CD4-positive, alpha-beta T cell treated with Interferon alpha-2 for 1 hour (primary cell): ENCODE results near the gene PIK3CG.
"Not testable (repeated sequence)": the region's sequence is repeated elsewhere in the genome, so short reads cannot be mapped to it uniquely, and the experiment has no call there.

Experiments
- DNase-seq, 2 donors: peaks; one replicate each; pipeline ENCODE4 v3.0.0-alpha.2; 2020 to 2022

The PIK3CG gene

DNA sequence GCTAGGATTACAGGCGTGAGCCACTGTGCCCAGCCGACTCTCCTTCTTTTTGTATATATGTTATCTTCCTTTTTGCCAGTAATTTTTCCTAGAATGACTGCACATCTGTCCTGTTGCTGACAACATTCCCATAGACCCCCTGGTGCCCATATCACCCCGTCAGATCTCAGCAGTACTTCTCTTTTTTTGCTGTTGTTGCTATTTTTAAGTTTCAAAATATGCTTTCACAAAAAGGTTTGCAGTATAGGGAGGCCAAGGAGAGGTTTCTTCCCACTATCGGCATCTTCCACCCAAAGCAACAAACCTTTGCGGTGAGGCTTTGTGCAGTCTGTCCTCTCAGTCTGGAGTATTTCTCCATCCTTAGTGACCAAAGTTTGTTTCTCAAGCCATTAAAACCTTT is 23.1 kb downstream of the PIK3CG start:
- no peak for DNase-seq

DNA sequence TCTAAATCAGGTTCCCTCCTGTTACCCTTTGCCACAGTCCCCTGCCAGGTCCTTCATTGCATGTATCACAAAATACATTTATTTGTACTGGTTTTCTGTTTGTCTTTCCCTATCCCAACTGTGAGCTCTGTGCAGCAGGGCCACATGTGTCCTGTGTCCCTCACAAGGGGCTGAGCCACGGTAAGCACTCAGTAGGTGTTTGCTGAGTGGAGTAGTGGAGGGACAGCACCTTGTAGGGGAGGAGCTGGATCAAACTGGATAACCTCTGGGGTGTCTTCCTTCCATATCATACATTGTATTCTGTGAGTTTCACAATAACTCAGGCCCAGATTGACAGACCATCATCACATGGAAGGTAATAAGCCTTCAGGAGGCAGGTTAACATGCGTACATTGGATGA is 25.9 kb downstream of the PIK3CG start:
- no peak for DNase-seq

DNA sequence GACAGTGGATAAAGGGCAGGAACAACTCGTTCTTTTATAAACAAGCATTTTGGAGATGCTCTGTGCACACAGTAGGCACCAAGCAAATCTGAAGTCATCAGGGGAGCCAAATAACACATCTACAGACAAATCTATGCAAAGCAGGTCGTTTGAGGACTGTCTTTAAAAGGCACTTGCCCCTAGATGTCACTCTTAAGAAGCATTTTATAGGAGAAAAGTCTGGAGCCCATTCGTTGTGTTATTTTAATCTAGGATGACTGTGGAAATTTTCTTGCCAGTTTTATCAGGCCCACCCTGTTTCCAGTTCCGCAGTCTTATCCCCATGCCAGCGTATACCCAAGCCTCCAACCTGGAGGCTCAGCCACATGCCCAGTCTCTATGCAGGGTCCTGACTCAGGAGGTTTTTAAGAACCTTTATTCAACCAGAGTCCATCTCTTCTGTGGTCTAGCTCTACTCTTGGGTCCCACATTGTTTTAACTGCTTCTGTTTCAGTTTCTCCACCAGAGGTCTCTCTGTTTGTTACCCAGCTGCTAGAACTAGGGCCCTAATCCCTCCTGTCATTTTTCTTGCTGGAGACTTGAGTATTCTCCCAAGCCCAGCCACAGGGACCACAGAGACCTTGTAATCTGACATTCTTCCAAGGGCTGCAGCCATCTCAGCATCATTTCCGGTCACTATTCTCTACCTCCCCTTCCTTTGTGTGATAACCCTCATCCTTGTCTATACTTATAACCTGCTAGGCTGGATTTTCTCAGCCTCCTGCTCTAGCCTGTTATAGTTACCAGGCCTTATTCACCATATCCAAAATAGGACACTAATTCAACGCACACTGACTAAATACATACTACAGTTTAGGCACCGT is 26.7 kb downstream of the PIK3CG start:
- DNase-seq = no peak

DNA sequence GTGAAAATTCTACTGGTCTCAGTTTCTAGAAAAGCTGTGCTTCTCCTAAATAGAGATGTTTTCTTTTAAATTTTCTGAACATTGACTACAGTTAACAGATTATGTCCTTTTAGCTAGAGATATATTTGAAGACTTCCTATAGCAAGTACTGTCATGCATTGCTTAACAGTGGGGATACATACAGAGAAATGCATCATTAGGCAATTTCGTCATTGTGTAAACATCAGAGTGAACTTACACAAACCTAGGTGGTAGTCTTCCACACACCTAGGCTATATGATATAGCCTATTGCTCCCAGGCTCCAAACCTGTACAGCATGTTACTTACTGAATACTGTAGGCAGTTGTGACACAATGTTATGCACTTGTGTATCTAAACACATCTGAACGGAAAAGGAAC is 28.5 kb downstream of the PIK3CG start:
- DNase-seq = no peak

DNA sequence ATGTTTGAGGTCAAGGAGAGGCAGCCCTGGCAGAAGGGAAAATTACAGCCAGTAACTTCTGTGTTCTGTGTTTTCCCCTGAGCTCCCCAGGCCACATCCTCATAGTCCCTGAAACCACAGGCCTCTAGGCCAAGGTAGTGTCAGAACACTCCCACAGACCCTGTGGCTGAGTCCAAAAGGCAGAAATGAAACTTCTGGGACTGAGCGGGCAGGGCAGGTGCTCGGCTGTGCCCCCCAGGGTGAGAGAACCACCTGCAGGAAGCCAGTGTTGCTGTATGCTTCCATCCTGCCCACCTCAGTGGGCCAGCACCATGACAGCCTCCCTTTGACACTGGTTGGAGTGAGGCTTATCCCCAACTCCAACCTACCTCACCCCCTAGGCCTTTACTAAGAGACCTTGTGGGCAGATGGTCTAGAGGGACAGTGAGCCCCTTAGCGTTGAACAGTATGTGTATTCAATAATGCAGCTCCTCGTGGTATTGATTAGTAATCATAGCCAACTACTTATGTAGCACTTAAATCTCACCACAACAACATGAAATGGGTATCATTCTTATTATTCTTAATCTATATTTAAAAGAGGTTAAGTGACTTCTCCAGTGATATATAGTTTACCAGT is 30.3 kb downstream of the PIK3CG start:
- DNase-seq = peak; percentile 14 to 15

DNA sequence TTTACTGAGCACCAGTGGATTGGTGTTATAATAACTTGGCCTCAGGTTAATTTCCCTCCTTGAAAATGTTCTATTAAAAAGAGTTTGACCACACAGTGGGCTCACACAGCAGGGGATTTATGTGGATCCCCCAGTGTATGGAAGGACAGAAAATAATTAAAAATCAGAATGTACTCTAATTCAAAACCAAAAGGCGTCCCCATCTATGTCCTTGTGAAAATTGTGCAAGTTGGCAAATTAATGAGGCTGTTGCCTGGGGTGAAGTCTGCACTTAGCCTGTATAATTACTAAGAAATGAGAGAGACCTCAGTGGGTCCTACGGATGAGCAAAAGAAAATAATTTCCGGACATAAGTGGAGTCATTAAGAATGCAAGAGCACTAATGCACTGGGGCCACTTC is 31.1 kb downstream of the PIK3CG start:
- DNase-seq = no peak

DNA sequence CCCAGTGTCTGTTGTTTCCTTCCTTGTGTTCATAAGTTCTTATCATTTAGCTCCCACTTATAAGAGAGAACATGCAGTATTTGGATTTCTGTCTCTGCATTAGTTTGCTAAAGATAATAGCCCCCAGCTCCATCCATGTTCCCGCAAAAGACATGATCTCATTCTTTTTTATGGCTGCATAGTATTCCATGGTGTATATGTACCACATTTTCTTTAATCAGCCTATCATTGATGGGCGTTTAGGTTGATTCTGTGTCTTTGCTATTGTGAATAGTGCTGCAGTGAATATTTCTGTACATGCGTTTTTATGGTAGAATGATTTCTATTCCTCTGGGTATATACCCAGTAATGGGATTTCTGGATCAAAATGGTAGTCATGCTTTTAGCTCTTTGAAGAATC is 32.5 kb downstream of the PIK3CG start:
- not testable (repeated sequence) for DNase-seq

DNA sequence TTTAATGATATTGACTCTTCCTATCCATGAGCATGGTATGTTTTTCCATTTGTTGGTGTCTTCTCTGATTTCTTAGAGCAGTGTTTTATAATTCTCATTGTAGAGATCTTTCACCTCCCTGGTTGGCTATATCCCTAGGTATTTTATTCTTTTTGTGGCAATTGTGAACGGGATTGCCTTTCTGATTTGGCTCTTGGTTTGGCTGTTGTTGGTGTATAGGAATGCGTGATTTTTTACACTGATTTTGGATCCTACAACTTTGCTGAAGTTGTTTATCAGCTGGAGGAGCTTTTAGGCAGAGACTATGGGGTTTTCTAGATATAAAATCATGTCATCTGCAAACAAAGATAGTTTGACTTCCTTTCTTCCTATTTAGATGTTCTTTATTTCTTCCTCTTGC is 33.9 kb downstream of the PIK3CG start:
- DNase-seq = not testable (repeated sequence)

DNA sequence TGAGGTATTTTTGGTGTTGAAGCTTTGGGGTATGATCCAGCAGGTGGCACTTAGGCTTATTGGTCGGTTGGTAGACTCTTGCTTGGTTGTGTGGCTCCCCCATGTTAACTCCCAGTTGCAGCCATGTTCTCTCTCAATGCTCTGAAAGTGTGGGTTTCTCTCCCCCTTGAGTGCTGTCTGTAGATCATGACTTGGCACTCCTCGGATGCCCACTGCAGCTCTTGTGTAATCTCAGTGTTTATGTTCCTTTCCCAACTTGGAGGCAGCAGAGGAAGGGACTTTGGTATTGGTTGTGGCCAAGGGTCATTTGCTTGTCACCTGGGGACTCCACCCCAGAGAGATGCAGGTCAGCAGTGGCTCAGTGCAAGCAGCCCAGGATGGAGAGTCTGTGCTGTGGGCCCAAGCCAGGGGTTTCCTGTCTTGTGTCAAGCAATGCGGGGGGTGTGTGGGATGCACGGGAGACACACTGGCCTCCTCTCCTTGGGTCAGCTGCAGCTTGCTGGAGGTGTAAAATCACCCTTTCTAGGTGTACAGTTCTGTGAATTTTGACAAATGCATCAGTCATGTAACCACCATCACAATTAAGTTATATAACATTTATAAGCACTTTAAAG is 36.9 kb downstream of the PIK3CG start:
- DNase-seq = no peak

DNA sequence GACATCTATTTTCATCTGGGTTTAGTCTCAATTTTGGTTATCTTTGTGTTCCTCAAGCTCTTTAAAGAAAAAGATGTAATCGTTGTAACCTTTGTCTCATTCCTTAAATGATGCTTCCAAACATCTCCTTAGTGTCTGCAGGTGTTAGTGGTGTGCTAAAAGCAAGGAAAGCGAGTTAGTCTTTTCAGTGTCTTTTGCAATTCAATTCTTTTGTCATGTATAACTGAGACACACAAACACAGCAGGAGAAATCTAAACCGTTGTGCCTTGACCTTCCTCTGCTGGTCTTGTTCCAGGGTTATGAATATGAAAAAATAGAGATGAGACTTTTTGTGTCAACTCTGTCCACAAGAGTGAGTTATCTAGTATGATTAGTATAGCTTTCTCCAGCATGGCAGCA is 40.7 kb downstream of the PIK3CG start:
- no peak for DNase-seq

DNA sequence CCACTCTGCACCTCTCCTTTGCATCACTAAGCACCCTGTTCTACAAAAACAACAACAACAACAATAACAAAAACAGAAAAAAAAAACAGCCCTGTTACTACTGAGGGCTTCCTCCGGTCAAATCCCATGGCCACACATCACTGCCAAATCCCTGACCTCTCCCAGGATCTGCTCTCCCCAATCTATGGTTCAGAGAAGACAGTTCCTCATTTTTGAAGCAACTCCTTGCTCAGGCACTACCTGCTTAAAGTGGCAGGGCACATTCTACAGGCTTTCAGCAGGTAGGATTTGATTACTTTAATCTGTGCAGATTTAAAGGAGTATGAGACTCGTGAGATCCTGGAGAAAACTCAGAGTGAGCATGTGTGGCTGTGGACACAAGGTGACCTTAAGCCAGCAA is 46.9 kb downstream of the PIK3CG start:
- no peak for DNase-seq

DNA sequence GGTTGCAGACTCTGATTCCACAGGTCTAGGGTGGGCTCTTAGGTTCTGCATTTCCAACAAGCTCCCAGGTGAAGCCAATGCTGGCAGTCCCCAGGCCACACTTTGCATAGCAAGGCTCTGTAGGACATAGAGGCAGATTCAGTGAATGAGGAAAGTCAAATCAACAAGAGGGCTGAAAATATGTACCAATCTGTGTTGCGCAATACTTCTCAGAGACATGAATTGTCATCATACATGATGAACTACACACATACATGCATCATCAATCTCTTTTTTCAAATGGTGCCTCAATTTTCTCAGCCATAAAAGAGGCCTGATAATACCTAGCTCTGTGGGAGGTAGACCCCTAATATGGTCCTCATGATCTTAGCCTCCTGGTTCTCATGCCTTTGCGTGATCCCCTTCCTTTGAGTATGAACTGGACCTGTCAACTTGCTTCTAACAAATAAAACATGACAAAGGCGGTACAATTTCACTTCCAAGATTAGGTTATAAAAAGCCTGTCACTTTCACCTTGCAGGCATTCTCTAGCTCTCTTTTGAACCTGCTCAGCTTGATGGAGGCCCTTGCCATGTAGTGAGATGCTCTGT is 49.0 kb downstream of the PIK3CG start:
- DNase-seq = no peak

DNA sequence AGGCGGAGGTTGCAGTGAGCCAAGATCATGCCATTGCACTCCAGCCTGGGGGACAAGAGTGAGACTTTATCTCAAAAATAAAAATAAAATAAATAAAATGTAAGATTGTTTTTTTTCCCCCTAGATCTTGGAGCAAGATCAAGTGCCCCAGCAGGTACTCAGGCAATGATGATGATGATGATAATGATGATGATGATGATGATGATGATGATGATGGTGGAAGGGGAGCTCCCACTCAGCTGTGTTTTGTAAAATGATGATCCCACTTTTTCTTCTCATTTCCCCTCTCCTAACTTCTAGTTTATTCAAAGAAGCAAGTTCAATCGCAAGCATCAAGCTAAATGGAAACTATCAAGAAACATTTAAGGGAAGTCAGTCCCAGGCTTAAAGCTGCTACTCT is 50.3 kb downstream of the PIK3CG start:
- no peak for DNase-seq

DNA sequence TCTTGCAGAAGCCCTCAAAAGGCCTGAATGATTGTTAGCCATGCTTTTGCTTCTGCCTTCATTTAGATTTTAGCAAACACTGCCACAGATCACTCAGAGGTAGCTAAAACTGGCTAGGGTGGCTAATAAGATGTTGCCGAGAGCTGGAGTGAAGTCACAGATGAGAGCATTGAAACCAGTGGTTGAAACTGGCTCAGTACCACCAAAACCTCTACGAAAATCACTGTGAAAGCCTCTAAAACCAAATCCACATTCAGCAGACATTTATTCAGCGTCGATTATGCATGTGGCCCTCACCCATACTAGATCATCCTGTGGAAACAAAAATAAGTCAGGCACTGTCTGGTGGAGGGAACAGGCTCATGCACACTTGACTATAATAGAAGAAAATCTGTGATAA is 50.8 kb downstream of the PIK3CG start:
- no peak for DNase-seq

DNA sequence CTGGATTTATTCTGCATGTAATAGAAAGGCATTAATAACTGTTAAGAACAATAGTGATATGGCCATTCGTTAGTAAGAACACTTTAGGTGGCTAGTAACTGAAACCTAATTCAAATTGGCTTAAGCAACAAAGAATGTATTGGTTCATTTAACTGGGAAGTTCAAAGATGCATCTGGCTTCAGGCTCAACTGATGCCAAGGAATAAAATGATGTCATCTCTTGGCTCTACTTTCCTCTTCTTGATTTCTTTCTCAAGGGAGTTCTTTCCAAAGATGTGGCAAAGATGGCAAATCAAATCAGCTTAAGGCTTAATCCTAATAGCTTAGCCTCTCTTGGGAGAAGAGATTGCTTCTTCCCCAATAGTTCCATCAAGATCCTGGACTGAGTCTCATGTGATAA is 51.6 kb downstream of the PIK3CG start:
- no peak for DNase-seq

DNA sequence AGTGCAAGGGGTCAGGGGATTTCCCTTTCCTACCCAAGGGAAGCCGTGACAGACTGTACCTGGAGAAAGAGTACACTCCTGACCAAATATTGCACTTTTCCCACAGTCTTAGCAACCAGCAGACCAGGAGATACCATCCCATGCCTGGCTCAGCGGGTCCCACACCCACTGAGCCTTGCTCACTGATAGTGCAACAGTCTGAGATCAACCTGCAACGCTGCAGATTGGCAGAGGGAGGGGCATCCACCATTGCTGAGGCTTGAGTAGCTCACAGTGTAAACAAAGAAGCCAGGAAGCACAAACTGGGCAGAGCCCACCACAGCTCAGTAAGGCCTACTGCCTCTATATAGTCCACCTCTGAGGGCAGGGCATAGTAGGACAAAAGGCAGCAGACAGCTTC is 53.9 kb downstream of the PIK3CG start:
- no peak for DNase-seq

DNA sequence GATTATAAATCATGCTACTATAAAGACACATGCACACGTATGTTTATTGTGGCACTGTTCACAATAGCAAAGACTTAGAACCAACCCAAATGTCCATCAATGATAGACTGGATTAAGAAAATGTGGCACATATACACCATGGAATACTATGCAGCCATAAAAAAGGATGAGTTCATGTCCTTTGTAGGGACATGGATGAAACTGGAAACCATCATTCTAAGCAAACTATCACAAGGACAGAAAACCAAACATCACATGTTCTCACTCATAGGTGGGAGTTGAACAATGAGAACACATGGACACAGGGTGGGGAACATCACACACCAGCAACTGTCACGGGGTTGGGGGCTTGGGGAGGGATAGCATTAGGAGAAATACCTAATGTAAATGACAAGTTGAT is 59.4 kb downstream of the PIK3CG start:
- DNase-seq = not testable (repeated sequence)

DNA sequence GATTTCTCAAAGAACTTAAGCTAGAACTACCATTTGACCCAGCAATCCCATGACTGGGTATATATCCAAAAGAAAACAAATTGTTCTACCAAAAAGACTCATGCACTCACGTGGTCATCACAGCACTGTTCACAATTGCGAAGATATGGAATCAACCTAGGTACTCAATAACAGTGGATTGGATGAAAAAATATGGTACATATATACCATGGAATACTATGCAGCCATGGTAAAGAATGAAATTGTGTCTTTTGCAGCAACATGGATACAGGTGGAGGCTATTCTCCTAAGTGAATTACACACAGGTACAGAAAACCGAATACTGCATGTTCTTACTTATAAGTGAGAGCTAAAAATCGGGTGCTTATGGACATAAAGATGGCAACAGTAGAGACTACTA is 61.8 kb downstream of the PIK3CG start:
- DNase-seq = no peak

DNA sequence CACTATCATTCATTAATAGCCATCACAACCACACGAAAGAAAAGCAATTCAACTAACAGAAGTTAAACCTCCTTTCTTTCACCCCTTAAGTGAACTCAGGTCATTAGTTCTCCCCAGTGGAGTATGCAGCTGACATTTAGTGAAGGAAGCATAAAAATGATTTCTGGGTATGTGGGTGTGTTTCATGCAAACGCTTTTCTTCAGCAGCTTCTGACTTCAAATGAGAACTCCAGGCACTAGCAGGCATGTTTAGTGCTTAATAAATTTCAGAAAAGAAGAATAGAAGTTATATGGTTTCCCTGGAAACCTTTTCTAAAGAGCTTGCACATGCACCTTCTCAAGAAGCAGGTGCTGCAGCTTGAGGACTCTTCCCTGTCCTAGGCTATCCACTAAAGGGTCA is 62.5 kb downstream of the PIK3CG start:
- no peak for DNase-seq

DNA sequence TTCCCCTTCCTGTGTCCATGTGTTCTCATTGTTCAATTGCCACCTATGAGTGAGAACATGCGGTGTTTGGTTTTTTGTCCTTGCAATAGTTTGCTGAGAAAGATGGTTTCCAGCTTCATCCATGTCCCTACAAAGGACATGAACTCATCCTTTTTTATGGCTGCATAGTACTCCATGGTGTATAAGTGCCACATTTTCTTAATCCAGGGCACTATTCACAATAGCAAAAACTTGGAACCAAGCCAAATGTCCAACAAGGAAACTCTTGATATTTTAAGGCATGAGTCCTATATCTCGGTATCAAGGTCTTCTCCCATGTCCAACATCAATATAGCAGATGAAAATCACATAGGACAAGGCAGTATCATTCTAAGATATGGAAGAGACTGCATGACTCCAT is 64.5 kb downstream of the PIK3CG start:
- DNase-seq = not testable (repeated sequence)

DNA sequence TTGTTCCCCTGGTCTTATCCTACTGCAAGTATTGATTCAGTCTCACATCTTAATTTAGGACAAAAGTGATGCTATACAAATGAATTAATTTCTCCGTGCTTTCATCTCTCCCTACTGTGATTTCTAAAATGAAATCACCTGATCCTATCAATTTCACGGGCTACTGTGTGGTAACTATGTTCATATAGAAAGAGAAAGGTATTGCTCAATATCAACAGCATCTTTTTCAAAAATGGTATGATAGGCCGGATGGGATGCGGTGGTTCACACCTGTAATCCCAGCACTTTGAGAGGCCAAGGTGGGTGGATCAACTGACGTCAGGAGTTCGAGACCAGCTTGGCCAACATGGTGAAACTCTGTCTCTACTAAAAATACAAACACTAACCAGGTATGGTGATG is 71.2 kb downstream of the PIK3CG start:
- DNase-seq = no peak

DNA sequence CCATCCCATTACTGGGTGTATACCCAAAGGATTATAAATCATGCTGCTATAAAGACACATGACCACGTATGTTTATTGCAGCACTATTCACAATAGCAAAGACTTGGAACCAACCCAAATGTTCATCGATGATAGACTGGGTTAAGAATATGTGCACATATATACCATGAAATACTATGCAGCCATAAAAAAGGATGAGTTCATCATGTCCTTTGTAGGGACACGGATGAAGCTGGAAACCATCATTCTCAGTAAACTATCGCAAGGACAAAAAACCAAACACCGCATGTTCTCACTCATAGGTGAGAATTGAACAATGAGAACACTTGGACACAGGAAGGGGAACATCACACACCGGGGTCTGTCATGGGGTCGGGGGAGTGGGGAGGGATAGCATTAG is 73.0 kb downstream of the PIK3CG start:
- not testable (repeated sequence) for DNase-seq

DNA sequence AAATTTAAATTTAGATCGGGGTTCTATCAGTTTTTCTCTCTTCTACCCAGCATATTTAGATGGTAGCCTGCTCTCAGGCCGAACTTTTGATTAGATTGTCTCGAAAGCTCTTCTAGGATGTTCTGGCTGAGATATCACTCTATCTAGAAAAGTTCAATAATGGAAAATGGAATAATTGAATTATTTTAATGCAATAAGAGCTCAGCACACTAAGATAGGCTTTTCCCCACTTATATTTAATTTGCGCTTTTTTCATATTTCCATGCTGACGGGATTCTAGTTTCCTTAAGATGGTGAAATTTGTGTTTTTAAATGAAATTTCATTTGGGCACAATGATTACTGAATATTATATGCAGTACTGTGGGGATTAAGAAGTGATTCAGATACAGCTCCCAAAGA is 73.7 kb downstream of the PIK3CG start:
- DNase-seq = no peak
